Right renal pelvis (tissue), 4 donors: ENCODE data around the gene VOPP1. TPM values are rescaled to one million over a fixed set of nuclear protein-coding genes. Genes with fewer than 3 reads are reported as not detected.

ENCODE experiments used
- DNase-seq, 4 donors: peaks; one replicate each; pipeline ENCODE4 v3.0.0-alpha.2; 2013; ENCODE audit warnings: low read depth in 4 of 4, low spot score in 3 of 4, missing footprints in 1 of 4
- polyA plus RNA-seq, 4 donors: library from polyadenylated mRNA; unstranded; fragments of 120-200 nt; gene quantifications; one replicate each; pipeline ENCODE4 v1.2.1, GENCODE V29; 2013; ENCODE audit not compliant: insufficient read length in 4 of 4

The VOPP1 gene
- polyA plus RNA-seq, 4 donors, result 63.2 to 67.8 (median 64.0) TPM

DNA sequence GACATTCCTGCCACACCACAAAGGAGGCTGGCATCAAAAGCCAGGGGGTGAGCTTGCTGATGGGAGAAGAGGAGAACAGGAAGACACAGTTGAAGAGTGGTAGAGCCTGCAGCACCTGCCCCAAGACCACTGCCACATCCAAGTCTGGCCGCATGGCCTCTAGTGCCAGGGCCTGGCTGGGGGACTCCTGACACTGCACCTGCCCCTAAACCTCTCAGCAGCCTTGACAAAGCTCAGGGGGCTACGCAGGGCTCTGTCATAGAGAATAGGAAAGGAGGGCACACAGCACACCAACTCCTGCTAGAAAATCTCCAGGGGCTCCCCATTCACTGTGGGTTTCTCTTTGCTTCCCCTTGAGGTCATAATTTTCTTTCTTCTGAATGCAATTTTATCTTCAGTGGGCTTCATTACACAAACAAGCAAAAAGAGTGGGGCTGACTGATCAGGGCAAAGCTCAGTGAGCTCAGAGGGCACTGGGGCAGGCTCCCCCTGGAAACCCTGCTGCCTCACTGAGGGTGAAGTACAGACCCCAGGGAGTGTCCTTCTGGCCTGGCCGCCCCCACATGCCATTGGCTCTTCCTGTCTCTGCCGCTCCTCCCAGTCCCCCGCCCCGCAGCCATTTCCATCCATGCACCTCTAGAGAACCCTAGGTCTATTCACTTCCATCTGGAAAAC, 37.2 kb downstream of the VOPP1 start:
- DNase-seq, result no peak

DNA sequence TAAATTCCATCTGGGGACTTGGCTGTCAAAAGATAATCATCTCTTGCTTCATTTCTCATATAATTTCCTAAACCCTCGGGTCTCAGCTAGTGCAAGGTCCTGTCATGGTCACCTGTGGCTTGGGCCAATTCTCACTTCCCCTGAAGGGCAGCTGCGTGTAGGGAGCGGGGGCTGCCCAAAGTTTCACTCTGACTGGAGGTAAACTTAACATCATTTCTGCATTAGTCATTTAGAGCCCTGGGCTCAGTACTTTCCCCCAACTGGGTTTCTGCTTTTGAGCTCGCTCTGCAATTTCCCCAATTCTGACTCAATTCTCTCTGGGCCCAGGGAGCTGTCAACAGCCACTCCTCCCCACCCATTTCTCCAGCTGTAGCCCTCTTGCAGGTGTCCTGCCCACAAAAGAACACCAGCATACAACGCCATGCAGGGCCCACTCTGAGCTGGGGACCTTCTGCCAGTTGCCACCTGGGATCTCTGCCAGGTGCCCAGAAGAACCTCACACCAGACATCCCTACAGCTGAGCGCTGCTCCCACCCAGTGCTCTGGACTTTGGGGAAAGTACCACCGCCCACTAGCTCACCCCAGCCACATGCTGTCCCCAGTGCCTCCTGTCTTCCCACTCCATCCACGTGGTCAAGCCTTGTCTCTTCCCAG, 37.9 kb downstream of the VOPP1 start:
- DNase-seq, result no peak

DNA sequence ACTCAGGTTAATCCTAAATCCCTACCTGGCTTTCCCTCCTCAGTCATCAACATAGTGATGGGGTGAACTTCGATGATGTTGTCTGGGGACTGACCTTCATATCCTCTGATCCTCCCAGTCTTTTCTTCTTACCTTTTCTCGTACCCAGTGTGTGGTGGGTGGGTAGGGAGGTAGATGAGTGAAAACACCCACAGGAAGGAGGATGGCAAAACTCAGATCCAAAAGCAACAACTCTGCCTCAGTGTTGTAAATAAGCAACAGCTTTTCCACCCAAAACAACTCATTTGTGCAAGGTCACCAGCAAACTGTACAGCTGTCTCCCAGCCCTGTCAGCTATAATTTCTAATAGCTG, 38.6 kb downstream of the VOPP1 start:
- DNase-seq, result no peak

DNA sequence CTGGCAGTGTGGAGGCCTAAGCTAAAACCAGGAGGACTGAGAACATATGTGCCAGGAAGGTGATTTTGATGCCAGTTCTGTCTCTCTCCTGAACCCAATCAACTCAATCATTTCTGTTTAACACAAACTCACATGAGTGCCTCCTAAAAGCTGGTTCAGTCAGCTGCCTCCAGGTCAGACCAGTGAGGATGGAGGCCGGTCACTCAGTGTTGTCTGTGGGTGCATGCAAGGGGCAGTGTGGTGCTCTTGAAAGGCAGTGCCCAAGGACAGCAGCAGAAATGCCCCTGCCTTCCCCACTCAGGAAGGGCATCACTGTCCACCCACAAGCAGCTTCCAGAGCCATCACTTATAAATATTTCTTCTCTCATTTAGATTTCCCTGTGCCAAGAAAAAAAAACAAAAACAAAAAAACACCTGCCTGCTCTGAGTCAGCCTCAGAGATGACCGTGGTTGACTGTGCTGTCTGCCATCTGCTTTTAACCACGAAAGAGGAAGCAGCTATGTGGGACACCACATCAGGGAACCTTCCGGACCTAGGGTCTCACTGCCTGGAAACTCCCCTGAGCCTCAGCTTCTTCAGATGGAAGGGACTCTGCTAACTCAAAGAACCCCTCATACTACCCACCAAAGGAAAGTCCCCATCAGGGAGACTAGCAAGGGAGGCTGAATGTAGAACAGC, 39.1 kb downstream of the VOPP1 start:
- DNase-seq, result no peak

DNA sequence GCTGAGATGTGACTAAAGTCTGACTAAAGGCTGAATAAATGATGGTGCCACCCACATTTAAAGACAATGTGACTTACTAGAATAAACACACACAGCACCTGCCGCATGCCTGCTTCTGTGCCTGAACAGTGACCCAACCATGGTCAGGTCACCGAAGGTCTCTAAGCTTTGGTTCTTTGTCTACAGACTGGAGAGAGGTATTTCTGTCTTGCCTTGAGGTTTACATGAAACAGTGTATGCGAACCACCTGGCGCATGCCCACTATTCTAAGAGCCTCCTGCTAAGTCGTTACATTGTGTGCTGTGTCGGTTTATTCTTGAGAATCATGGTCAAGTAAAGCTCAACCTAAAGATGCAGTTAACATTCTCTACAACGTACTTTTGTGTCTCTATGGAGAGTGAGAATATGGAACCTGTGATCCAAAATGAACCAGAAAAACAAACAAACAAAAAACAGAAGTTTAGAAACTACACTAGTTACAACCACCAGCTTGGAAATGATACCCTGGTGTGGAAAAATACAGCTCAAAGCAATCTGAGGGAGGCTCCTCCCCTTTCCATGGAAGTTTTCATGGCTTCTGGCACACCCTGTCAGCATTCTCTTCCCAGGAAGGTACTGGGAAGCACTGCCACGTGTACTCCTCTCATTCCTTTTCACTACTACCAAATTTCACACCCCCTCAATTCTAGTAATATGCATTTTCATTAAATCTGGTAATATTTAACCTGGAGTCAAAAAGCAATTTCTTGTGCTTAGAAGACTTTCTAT, 40.0 kb downstream of the VOPP1 start:
- no peak for DNase-seq

DNA sequence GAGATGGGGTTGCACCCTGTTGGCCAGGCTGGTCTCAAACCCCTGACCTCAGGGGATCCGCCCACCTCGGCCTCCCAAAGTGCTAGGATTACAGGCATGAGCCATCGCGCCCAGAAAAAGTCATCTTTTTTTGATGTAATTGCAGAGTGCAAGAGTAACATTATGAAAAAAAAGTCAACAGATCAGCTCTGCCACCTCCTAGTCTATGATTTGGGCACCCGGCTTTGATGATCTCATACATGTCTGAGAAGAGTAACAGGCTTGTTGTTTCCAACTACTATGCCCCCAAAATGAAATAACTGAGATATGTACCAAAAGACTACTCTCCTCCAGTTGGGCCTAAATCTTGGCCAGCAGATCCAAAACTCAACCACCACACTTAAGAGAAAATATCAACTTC, 40.8 kb downstream of the VOPP1 start:
- no peak for DNase-seq

DNA sequence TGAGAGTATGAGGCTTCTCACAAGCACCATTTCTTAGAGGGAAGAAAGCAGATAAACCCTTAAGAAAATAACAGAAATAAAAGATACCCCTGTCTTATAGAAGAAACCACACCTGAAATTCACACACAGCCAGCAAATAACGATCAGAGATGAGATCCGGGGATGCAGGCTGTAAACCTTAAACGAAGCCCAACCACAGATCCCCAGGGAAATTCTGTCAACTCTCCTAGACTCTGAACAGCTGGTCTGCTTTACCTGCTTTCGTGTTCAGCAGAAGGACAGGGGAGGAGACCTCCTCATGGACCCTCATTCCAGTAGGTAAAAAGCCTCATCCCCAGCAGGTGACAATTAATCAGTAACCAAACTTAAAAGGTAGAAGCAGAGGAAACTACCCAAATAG, 45.0 kb downstream of the VOPP1 start:
- DNase-seq, result no peak

DNA sequence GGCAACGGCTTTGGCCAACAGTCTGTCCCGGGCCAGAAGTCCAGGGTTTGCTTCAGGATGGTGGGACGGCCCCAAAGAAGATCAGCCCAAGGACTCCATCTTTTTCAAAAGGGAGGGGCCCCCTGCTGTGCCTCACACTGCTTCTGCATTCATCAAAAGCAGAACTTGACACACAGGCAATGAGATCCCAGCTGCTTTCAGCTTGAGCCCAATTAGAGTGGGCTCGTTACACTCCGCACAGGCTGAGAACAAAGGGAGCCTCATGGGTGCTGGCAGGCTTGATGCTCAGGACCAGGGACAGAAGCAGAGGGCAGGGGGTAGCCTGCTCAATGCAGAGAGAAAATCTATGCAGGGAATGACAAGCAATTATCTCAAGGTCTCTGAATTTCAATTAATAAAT, 45.5 kb downstream of the VOPP1 start:
- DNase-seq, result no peak

DNA sequence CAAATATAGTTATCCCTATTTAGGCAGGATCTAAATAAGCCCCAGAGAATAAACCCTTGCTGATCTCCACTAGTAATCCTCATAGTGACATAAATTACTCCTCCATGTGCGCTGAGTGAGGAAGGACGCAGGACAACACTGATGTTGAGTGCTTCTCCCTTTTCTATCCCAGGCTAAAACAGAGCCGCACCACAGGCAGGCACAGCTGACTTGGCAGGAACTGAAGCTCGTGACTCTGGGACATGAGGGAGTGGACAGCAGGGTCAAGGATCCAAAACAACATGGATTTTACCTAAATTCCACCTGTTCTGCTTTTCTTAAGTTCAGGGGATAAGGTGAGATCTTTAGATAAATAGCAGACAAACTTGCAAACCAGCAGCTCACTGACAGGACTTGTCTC, 46.0 kb downstream of the VOPP1 start:
- no peak for DNase-seq

DNA sequence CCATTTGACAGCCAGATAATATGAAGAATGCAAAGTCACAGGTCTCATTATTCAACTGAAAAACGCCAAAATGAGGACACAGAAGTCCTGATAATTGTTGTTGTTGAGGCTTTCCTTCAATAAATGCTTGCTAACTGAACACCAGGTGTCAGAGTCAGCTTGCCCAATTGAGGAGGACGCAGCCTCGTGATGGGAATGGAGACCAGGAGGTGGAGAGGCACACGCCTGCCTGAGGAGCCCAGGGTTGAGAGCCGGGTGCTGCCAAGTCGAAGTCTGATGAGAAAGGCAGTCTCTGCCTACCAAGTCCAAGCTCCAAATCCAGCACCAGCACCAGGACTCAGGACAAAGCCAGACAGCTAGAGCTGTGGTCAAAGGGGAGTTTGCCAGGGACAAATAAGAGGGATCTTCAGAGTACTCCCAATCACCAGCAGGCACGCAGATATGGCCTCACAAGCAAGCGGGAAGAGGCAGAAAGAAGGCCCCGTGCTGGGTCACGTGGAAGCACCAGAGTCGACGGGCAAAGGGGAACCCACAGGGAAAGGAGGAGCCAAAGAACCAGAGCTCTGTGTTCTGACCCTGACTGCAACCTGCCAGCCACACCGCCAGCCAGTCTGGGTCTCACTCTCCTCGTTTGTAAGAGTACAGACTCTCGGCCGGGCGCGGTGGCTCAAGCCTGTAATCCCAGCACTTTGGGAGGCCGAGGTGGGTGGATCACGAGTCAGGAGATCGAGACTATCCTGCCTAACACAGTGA, 47.6 kb downstream of the VOPP1 start:
- DNase-seq, result no peak

DNA sequence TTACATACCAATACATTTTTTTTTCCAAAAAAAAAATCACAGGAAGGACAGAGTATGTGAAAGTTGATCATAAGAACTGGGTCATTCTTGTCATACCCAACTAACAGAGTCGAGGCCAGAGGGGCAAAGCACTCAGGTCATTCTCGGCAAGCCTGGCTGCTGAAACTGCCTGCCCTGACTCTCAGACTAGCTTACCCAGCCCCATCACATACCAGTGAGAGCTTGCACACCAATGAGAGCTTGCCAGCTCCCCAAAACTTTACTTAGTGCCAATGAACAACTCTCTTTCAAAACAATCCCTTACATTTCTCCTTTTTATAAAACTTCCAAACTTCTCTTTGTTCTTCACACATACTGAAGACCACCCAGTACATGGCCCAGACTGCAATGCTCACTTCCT, 48.9 kb downstream of the VOPP1 start:
- no peak for DNase-seq

DNA sequence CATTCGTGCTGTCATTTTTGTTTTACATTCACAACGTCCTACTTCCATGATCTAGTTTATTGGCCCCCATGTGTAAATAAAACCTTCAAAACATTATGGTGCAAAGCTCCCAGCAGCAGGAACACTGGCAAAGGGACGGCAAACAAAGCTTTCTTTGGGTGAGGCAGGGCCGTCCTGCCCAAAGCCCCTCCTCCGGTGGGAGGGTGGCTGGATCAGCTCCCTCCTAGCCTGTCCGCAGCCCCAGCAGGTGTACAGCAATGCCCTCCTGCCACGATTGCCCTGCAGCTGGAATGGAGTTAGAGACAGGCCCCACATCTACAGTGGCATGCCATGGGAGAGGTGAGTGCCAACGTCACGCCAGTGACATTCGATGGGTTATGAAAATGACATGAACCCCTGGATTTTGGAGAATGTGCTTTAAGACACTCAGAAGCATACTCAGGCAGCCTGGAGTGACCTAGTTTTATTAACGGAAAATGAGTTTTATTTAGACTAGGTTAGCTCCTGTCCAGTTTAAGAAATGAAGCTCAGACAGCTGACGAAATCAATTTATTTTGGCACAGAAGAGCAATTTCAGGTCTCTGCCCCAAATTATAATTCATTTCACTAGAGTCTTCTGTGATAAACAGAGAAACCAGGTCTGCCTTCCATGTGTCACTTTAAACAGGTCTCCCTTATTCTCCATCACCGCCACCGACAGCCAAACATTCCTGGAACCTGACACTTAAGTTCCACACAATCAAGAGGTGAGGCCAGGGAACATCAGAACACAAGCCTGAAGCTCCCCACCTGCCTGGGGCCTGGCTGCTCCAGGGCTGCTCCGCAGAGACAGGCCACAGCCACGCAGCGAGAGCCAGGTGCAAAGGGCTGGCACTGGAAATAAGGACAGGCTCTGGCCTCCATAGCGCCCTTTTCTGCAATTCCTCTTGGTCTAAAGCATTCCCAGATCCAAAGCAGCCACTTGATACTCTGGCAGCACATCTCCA, 50.1 kb downstream of the VOPP1 start:
- DNase-seq, result no peak

DNA sequence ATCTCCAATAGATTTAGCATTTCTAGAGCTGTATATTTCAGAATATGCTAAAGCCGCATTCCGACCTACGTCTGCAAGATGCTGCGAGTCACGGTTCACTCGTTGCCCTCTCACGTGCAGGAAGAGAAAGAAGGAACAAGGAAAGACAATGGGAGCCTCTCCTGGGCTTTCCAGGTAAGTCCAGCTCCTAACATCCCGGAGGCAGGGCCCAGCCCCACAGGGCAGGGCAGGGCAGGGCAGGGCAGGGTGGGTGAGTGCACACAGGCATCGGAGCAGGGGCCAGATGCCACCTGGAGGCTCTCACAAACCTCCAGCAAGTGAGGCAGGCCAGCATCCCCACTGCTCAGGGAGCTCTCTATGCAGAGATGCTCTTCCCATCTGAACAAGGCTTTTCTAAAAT, 50.8 kb downstream of the VOPP1 start:
- DNase-seq, result no peak

DNA sequence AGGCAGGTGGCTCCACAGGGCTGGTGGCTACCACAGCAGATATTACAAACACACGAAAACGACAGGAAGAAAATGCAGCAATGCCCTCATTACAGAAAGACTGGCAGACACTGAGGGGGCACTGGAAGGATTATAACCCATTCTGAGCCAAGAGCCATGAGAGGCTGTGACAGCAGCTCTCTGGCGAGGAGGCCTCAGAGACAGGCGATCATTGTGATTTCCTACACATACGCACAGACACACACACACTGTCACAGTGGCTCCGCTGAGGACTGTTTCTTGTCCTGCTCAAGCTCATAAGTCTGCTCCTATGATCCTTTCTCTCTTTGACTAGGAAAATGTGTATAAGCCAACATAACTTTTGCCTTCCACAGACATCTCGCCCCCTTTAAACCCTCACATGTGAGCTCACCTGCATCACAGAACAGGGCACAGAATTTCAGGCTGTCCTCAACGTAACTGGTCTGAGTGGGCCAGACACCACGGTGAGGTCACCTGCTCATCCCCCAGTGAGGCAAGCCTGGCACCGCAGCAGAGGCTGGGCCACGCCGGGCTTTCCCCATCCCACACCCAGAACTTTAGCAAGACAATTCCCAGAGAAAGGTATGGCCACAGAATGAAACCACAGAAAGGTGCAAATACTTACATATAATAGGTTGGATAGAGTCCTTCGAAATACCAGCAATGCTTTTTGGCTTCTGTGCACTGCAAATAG, 51.7 kb downstream of the VOPP1 start:
- no peak for DNase-seq

DNA sequence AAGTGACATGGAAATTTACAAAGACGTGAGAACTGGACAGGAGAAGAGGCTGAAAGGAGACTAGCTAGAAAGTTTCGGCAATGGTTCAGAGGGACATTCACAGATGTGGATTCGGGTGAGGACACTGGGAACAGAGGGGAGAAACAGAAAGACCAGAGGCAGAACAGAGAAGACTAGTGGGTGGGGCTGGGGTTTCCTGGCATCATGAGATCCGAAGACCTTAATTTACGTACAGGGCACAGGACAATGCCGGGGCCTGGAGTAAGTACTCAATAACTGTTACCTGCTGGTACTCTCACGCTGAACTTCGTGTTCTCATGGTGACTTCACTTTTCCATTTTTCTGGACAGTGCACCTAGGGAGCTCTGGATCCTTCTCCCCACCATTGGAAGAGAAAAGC, 53.5 kb downstream of the VOPP1 start:
- no peak for DNase-seq

DNA sequence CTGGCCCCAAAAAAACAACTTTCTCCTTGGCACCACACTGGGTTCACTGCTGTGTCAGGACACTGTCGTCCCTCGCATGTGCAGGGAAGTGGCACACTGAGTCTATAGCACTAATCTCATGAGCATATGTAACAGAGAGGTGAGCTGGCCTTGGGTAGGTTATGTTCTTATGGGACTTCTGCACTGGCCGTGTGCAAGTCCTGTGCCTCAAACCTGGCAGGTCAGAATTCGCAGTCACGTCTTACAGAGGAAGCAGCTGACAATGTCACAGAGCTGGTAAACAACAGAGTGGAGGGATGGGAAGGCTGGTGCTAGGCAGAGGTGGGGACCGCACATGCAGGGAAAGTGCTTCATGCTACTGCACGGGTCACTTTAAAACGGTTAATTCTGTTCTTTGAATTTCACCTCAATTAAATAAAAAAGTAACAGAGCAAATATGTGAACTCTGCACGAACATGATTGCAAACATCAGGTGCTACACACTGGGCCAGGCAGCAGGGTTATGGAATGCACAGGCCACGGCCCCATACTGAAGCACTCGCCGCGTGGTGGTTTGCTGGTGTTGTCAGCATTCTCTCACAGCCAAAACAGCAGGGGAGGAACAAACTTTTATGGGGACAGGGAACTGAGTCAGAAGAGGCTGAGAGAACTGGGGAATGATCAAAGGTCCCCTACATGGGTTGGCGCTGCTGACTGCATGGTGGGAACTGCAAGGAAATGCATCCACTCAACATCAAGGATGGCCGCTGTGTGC, 54.2 kb downstream of the VOPP1 start:
- DNase-seq, result no peak

DNA sequence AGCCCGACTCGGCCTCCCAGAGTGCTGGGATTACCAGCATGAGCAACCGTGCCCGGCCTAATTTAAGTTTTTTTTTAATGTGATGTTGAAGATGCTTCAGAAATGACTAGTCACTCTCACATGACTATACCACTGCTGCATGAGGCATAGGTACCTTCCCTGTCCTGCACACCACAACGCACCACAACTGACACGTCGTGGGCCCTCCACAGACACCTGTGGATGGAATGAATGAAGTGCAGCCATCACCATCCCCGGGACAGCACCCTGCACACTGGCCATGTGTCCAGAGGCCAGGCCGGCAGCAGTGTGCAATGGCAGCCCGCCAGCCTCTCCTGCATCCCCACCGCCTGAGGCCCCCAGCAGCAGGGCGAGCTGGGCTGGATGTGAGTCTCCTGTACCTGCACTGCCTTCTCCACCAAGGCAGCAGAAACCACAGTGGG, 55.1 kb downstream of the VOPP1 start:
- no peak for DNase-seq

DNA sequence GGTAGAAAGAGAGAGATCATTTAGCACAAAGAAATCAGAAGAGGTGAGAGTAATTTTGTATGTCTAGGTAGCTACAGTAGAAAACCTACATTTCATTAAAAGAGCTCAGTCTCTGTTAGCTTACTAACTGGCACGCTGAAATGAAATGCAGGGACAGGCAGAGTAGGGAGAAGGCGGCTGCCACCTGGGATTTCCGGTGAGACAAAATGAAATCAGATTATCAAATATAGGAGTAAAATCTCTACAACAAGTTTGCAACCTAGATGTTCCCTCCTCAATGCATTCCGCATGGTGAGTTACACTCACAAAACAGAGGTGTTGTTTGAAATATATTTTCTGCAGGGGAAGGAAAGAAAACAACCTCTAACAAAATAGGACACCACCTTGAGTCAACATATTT, 55.9 kb downstream of the VOPP1 start:
- no peak for DNase-seq
